ENCODE data around the gene MMP15. TPM values are rescaled to one million over a fixed set of nuclear protein-coding genes. Genes with fewer than 3 reads are reported as not detected.

The MMP15 gene
- total and polyA plus RNA-seq, 2 of the 13 experiments (the other 11 are each of a cell fraction or from before 2014, with no cell fraction given), result 35.2 to 44.9 TPM

DNA sequence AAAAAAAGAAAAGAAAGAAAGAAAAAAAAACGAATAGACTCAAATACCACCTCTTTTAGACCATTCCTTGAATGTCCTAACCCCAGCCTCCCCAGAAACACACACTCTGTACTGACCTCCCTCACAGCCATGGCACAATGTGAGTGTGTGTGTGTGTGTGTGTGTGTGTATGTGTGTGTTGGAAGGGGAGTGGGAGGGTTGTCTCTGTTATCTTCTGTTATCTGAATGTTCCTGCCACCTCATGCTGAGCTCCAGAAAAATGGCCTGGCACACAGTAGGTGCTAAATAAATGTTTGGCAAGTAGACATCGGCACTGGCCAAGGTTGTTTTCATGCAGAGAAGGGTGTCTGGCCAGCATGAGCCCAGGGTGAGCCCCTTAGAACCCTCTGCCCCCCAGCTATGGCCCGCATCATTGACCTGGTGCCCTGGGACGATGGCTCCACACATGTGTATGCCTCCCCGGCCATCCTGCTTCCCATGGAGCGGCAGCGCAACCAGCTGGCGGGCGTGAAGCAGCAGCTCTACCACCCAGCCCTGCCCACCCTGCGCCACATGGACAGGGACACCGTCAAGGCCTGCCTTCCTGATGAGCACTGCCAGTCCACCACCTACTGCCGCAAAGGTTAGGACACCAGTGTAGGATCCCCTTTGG, 48.0 kb upstream of the MMP15 start:
- Histone ChIP-seq H3K4me2 (ENCODE audit: low read depth, low read length) (no peak overlapping the region), H3K9ac (ENCODE audit: insufficient read depth, low read depth, low read length) (no peak overlapping the region), H3K27me3 (ENCODE audit: control insufficient read depth in 1 of 2, insufficient read depth in 2 of 2, low read length in 2 of 2) (peaks cover 4 to 20% of the 10 kb centered on the region in 2 experiments; a peak in 4 of 5 replicates), H3K9me3 (ENCODE audit: low read length) (no peaks in the 10 kb centered on the region), H3K36me3 (replicated peaks in 1 of 2; ENCODE audit: control insufficient read depth in 1 of 2, insufficient read depth in 2 of 2, low read length in 2 of 2) (no peaks in the 10 kb centered on the region), H3K27ac (ENCODE audit: extremely low read length, insufficient read depth, low read length) (no peak overlapping the region), H3K4me1 (ENCODE audit: insufficient read depth, low read length) (no peaks in the 10 kb centered on the region), H4K20me1 (ENCODE audit: insufficient read depth, low read length) (no peaks in the 10 kb centered on the region), H3K4me3 (replicated peaks in 1 of 3; ENCODE audit: insufficient read depth in 1 of 3, low read depth in 2 of 3, low read length in 3 of 3) (no peak overlapping the region), H3K79me2 (ENCODE audit: insufficient read depth, low read length) (no peaks in the 10 kb centered on the region), H2AFZ (ENCODE audit: low read length) (no peak overlapping the region)
- intact Hi-C loops (cut with micrococcal nuclease; ENCODE audit: unreplicated experiment) (no loop called here), in situ Hi-C loops (cut with HindIII; ENCODE audit: extremely low pct_ligation_motif_present, low pct_unique_long_range_greater_than_20kb) (no loop called here)
- 51% methylated on average over 9 of the region's 12 CpGs for WGBS (ENCODE audit: low lambda C conversion rate)
- ATAC-seq (peak; percentile 88), DNase-seq (ENCODE audit: low spot score) (no peak), FAIRE-seq (no peak)
- no TSS peak for BruUV-seq (replicated peaks)
- CTCF ChIA-PET (ENCODE audit: low intra/inter-chr PET ratio, low total read pairs), result interaction anchor here (0.7 kb wide), 1 partner anchor 78 kb away, joined by 3 read pairs; no protein-coding TSS in a partner anchor
- POLR2A ChIA-PET, result no interaction called here
- TF ChIP-seq ZNF552 (CRISPR knock-in tag; IDR thresholded peaks at IDR 0.05; ENCODE audit: borderline replicate concordance), result no peak
- TF ChIP-seq, protein P1, sequence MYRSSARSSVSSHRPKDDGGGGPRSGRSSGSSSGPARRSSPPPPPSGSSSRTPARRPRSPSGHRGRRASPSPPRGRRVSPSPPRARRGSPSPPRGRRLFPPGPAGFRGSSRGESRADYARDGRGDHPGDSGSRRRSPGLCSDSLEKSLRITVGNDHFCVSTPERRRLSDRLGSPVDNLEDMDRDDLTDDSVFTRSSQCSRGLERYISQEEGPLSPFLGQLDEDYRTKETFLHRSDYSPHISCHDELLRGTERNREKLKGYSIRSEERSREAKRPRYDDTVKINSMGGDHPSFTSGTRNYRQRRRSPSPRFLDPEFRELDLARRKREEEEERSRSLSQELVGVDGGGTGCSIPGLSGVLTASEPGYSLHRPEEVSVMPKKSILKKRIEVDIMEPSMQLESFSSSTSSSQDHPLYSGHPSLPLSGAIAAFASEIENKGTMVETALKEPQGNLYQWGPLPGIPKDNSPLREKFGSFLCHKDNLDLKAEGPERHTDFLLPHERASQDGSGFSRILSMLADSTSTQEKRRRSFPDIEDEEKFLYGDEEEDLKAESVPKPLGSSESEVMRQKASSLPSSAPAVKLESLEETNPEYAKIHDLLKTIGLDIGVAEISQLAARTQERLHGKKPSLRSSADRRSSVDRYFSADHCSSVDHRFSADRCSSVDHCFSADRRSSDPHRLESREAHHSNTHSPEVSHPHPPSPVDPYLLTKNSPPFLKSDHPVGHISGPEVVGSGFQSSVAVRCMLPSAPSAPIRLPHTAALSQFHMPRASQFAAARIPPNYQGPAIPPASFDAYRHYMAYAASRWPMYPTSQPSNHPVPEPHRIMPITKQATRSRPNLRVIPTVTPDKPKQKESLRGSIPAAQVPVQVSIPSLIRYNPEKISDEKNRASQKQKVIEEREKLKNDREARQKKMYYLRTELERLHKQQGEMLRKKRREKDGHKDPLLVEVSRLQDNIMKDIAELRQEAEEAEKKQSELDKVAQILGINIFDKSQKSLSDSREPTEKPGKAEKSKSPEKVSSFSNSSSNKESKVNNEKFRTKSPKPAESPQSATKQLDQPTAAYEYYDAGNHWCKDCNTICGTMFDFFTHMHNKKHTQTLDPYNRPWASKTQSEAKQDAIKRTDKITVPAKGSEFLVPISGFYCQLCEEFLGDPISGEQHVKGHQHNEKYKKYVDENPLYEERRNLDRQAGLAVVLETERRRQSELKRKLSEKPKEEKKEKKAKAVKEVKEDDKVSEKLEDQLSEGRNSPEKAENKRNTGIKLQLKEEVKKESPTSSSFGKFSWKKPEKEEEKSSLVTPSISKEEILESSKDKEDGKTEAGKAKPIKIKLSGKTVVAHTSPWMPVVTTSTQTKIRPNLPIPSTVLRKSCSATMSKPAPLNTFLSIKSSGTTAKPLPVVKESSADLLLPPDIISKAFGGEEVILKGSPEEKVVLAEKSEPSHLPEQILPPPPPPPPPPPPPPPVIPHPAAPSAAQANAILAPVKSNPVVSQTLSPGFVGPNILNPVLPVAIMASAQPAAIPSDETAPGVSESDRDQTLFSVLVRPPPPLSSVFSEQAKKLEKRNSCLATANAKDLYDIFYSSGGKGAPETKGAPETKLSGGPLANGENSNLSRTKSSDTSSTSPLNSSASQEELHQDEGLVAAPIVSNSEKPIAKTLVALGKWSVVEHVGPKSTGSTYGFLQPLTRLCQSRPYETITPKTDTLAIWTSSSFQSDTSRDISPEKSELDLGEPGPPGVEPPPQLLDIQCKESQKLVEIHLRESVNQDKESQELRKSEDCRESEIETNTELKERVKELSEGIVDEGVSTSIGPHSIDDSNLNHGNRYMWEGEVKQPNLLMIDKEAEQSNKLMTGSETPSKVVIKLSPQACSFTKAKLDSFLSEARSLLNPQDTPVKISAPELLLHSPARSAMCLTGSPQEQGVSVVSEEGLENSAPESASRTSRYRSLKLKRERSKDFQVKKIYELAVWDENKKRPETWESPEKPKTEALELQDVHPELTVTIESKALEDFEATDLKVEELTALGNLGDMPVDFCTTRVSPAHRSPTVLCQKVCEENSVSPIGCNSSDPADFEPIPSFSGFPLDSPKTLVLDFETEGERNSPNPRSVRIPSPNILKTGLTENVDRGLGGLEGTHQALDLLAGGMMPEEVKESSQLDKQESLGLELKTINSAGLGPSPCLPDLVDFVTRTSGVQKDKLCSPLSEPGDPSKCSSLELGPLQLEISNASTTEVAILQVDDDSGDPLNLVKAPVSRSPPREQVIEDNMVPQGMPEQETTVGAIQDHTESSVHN (CRISPR knock-in tag; IDR thresholded peaks at IDR 0.05), result no peak
- TF ChIP-seq, protein P2, sequence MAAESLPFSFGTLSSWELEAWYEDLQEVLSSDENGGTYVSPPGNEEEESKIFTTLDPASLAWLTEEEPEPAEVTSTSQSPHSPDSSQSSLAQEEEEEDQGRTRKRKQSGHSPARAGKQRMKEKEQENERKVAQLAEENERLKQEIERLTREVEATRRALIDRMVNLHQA (CRISPR knock-in tag; IDR thresholded peaks at IDR 0.05), result no peak
- TF ChIP-seq, protein P3, sequence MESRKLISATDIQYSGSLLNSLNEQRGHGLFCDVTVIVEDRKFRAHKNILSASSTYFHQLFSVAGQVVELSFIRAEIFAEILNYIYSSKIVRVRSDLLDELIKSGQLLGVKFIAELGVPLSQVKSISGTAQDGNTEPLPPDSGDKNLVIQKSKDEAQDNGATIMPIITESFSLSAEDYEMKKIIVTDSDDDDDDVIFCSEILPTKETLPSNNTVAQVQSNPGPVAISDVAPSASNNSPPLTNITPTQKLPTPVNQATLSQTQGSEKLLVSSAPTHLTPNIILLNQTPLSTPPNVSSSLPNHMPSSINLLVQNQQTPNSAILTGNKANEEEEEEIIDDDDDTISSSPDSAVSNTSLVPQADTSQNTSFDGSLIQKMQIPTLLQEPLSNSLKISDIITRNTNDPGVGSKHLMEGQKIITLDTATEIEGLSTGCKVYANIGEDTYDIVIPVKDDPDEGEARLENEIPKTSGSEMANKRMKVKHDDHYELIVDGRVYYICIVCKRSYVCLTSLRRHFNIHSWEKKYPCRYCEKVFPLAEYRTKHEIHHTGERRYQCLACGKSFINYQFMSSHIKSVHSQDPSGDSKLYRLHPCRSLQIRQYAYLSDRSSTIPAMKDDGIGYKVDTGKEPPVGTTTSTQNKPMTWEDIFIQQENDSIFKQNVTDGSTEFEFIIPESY (CRISPR knock-in tag; IDR thresholded peaks at IDR 0.05), result peak; percentile 91
- peak; percentile 39; the same call in 1 of the 2 replicates for TF ChIP-seq ZBTB38 (CRISPR knock-in tag; IDR thresholded peaks at IDR 0.05)
- TF ChIP-seq SP5 (CRISPR knock-in tag; IDR thresholded peaks at IDR 0.05; ENCODE audit: borderline replicate concordance, low read depth), result no peak
- TF ChIP-seq KAT2B (IDR thresholded peaks at IDR 0.05; ENCODE audit: borderline replicate concordance, low read depth, low read length), result no peak
- TF ChIP-seq, protein P4, sequence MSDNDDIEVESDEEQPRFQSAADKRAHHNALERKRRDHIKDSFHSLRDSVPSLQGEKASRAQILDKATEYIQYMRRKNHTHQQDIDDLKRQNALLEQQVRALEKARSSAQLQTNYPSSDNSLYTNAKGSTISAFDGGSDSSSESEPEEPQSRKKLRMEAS (IDR thresholded peaks at IDR 0.05), result peak; percentile 17; the same call in 1 of the 2 replicates
- peak; percentile 45 for TF ChIP-seq RAD21 (CRISPR knock-in tag; IDR thresholded peaks at IDR 0.05)
- TF ChIP-seq ZNF333 (CRISPR knock-in tag; IDR thresholded peaks at IDR 0.05; ENCODE audit: borderline replicate concordance), result no peak
- TF ChIP-seq ZNF629 (CRISPR knock-in tag; conservative IDR thresholded peaks at IDR 0.05), result no peak
- no peak for TF ChIP-seq ZNF652 (CRISPR knock-in tag; IDR thresholded peaks at IDR 0.05; ENCODE audit: borderline replicate concordance, low read depth)
- TF ChIP-seq ZBTB1 (CRISPR knock-in tag; IDR thresholded peaks at IDR 0.05; ENCODE audit: borderline replicate concordance), result no peak
- no peak for TF ChIP-seq ZNF446 (CRISPR knock-in tag; IDR thresholded peaks at IDR 0.05)

All from HepG2 (cell line).